Spleen (tissue), 11 donors: ENCODE results near the gene FBN1. TPM values are rescaled to one million over a fixed set of nuclear protein-coding genes. Genes with fewer than 3 reads are reported as not detected.

ENCODE experiments used
- DNase-seq: peaks from one replicate; pipeline ENCODE4 v3.0.0-alpha.2; 2020
- H3K27ac ChIP-seq, 8 donors: fragments of 200-600 bp; sonication (generic) in 7 of 8; 1 replicate in 4 of 8; 2 replicates in 4 of 8; pipeline versions ENCODE4 v1.5.0 to v1.8.0; 2016 to 2021; ENCODE audit warnings: inconsistent platforms in 4 of 8, mild to moderate bottlenecking in 4 of 8, moderate library complexity in 1 of 8
- H3K27me3 ChIP-seq, 7 donors: fragments of 200-600 bp; sonication (generic) in 6 of 7; replicated peaks in 1 of 7; 1 replicate in 4 of 7; 2 replicates in 3 of 7; pipeline versions ENCODE4 v1.5.0 to v1.8.0; 2016 to 2021; ENCODE audit warnings: inconsistent platforms in 3 of 7, mild to moderate bottlenecking in 1 of 7
- H3K36me3 ChIP-seq, 6 donors: fragments of 200-600 bp; sonication (generic) in 5 of 6; 1 replicate in 4 of 6; 2 replicates in 2 of 6; pipeline versions ENCODE4 v1.5.0 to v1.8.0; 2016 to 2021; ENCODE audit warnings: inconsistent platforms in 2 of 6
- H3K4me1 ChIP-seq, 6 donors: fragments of 200-600 bp; sonication (generic) in 5 of 6; 1 replicate in 3 of 6; 2 replicates in 3 of 6; pipeline versions ENCODE4 v1.5.0 to v1.8.0; 2016 to 2021; ENCODE audit warnings: inconsistent platforms in 3 of 6
- H3K4me3 ChIP-seq, 8 donors: fragments of 200-600 bp; sonication (generic) in 7 of 8; 1 replicate in 4 of 8; 2 replicates in 4 of 8; pipeline versions ENCODE4 v1.5.0 to v1.8.0; 2016 to 2021; ENCODE audit warnings: inconsistent platforms in 4 of 8, mild to moderate bottlenecking in 4 of 8, moderate library complexity in 2 of 8
- H3K9me3 ChIP-seq, 8 donors: fragments of 200-600 bp; sonication (generic) in 7 of 8; 1 replicate in 4 of 8; 2 replicates in 4 of 8; pipeline versions ENCODE4 v1.5.0 to v1.8.0; 2016 to 2021; ENCODE audit warnings: inconsistent platforms in 4 of 8
- CTCF ChIP-seq, 11 experiments: fragments of 200-600 bp in 7 of 11; fragments of 450-650 bp in 4 of 11; sonication (generic) in 4 of 11; IDR thresholded peaks in 8 of 11; conservative IDR thresholded peaks in 3 of 11; 1 replicate in 7 of 11; 2 replicates in 4 of 11; pipeline versions ENCODE4 v1.4.0 to v1.8.0; 2016 to 2021; ENCODE audit warnings: antibody characterized with exemption in 11 of 11, inconsistent platforms in 4 of 11, mild to moderate bottlenecking in 1 of 11
- POLR2A ChIP-seq, 3 donors: fragments of 450-650 bp; IDR thresholded peaks; one replicate each; pipeline ENCODE4 v1.5.1; 2017; ENCODE audit warnings: antibody characterized with exemption in 3 of 3, mild to moderate bottlenecking in 1 of 3
- POLR2AphosphoS5 ChIP-seq, 3 donors: sonication (generic); formaldehyde crosslinking; IDR thresholded peaks; one replicate each; pipeline ENCODE4 v1.5.1; 2017; ENCODE audit warnings: antibody characterized with exemption in 3 of 3
- WGBS, 5 donors: extraction: QIAGEN DNeasy Blood & Tissue Kit in 3 of 5; methylation state at CpG; one replicate each; pipeline versions ENCODE4 v1.1.5 to v1.1.7; 2013 to 2018; 5-methylcytosine and 5-hydroxymethylcytosine counted together
- intact Hi-C: fragments of 100-400 bp; cut with DNase I; formaldehyde crosslinking; loops from one replicate; pipeline ENCODE4 v1.15.0; 2023; ENCODE audit warnings: low total_unique reads
- polyA plus RNA-seq, 3 donors: library from polyadenylated mRNA; stranded (reverse); fragments of 200-250 nt; gene quantifications; one replicate each; pipeline ENCODE4 v1.2.1, GENCODE V29; 2013
- total RNA-seq, 7 donors: library from RNA; depleted of rRNA in 3 of 7; stranded (reverse); fragments of >200 nt in 3 of 7; fragmentation: NEBNext Ultra II Directional in 4 of 7; extraction: Animal tissue kit (Norgen Biotek cat#: 25700) in 4 of 7; gene quantifications; one replicate each; pipeline versions ENCODE4 v1.1.0 to v1.2.1, GENCODE V29; 2016 to 2021
- donor health status: healthy with polysubstance abuse.
- donor health status: DM: no; HTN: no; CAD: no; lungs with moderate emphysema.
- donor health status: DM: no; HTN: no; CAD: no.
- donor health status: Bipolar disorder and iron deficiency.
- donor health status: healthy.
- donor health status: DM: no; HTN: no; CAD: no.
- donor health status: DM: yes; HTN: yes; CAD: no.

The FBN1 gene
- total and polyA plus RNA-seq, 10 donors, result 3.2 to 139 (median 45.4) TPM

- H3K27me3 ChIP-seq, result no peaks in the 10 kb centered on the region
- H3K36me3 ChIP-seq, result peaks cover 0 to 11% (median 0%) of the 10 kb centered on the region in 6 donors
- 62 to 78% (median 68%) methylated on average over 4 of the region's 4 CpGs for WGBS, 5 donors
- TF ChIP-seq POLR2A (IDR thresholded peaks at IDR 0.05) (no peak), CTCF (IDR thresholded peaks at IDR 0.05 in 8 of 11, conservative IDR thresholded peaks at IDR 0.05 in 3 of 11) (no peak), POLR2AphosphoS5 (IDR thresholded peaks at IDR 0.05) (no peak)
- H3K4me1 ChIP-seq, result peaks cover 0 to 23% (median 11%) of the 10 kb centered on the region in 6 donors
- intact Hi-C loops, result no loop called here
- H3K9me3 ChIP-seq, result no peaks in the 10 kb centered on the region
- H3K4me3 ChIP-seq, result no peak overlapping the region
- peak overlapping the region in 7 of 8 donors; percentile 17 to 58 (median 40) for H3K27ac ChIP-seq
- DNase-seq, result no peak
These were observed 43.0 kb downstream of the FBN1 start for GRCh38 chr15:48602358-48603122.

GRCh38 chr15:48601095-48601494 is 44.4 kb downstream of the FBN1 start:
- no peak for TF ChIP-seq CTCF (IDR thresholded peaks at IDR 0.05 in 8 of 11, conservative IDR thresholded peaks at IDR 0.05 in 3 of 11)
- TF ChIP-seq POLR2A (IDR thresholded peaks at IDR 0.05), result no peak
- no peak for TF ChIP-seq POLR2AphosphoS5 (IDR thresholded peaks at IDR 0.05)
- H3K4me3 ChIP-seq, result no peak overlapping the region
- H3K27me3 ChIP-seq, result no peaks in the 10 kb centered on the region
- WGBS, 5 donors, result 77 to 90% (median 86%) methylated on average over 4 of the region's 4 CpGs
- no peaks in the 10 kb centered on the region for H3K9me3 ChIP-seq
- H3K4me1 ChIP-seq, result peaks cover 0 to 28% (median 11%) of the 10 kb centered on the region in 6 donors
- peaks cover 0 to 9% (median 0%) of the 10 kb centered on the region in 6 donors for H3K36me3 ChIP-seq
- peak overlapping the region in 1 of 8 donors; percentile 54 for H3K27ac ChIP-seq
- DNase-seq, result no peak
- intact Hi-C loops, result no loop called here

- Histone ChIP-seq H3K4me3 (no peak overlapping the region), H3K27me3 (no peaks in the 10 kb centered on the region), H3K9me3 (no peaks in the 10 kb centered on the region), H3K36me3 (peaks cover 0 to 14% (median 0%) of the 10 kb centered on the region in 6 donors), H3K4me1 (peaks cover 0 to 7% (median 0%) of the 10 kb centered on the region in 6 donors), H3K27ac (peak overlapping the region in 4 of 8 donors; percentile 28 to 58 (median 52))
- intact Hi-C loops, result no loop called here
- TF ChIP-seq CTCF (IDR thresholded peaks at IDR 0.05 in 8 of 11, conservative IDR thresholded peaks at IDR 0.05 in 3 of 11), result no peak
- TF ChIP-seq POLR2AphosphoS5 (IDR thresholded peaks at IDR 0.05), result no peak
- no peak for TF ChIP-seq POLR2A (IDR thresholded peaks at IDR 0.05)
- DNase-seq, result no peak
- 61 to 71% (median 70%) methylated on average over 4 of the region's 4 CpGs for WGBS, 5 donors
These were observed 48.7 kb downstream of the FBN1 start for GRCh38 chr15:48596841-48597240.

- Histone ChIP-seq H3K27ac (peak overlapping the region in 4 of 8 donors; percentile 19 to 58 (median 52)), H3K4me3 (no peak overlapping the region), H3K36me3 (peaks cover 0 to 14% (median 0%) of the 10 kb centered on the region in 6 donors), H3K27me3 (no peaks in the 10 kb centered on the region), H3K9me3 (no peaks in the 10 kb centered on the region), H3K4me1 (peaks cover 0 to 7% (median 0%) of the 10 kb centered on the region in 6 donors)
- intact Hi-C loops, result no loop called here
- TF ChIP-seq POLR2A (IDR thresholded peaks at IDR 0.05) (no peak), CTCF (IDR thresholded peaks at IDR 0.05 in 8 of 11, conservative IDR thresholded peaks at IDR 0.05 in 3 of 11) (no peak), POLR2AphosphoS5 (IDR thresholded peaks at IDR 0.05) (no peak)
- 42 to 78% (median 57%) methylated on average over 4 of the region's 4 CpGs for WGBS, 5 donors
- no peak for DNase-seq
These were observed 49.1 kb downstream of the FBN1 start for GRCh38 chr15:48596415-48596814.
